Activated CD8-positive, alpha-beta memory T cell treated with anti-CD3 and anti-CD28 coated beads, Interleukin-2, amount 50 U/mL, for 1 hour (primary cell): ENCODE measurements around the gene TBC1D13.
A peak's percentile ranks its signal among the peaks of the same experiment; 100 is the strongest.
"Not testable (repeated sequence)": the region's sequence is repeated elsewhere in the genome, so short reads cannot be mapped to it uniquely, and the experiment has no call there.

Source experiments
- DNase-seq: peaks from one replicate; pipeline ENCODE4 v3.0.0-alpha.2; 2020; ENCODE audit errors: extremely low read depth

Gene TBC1D13, protein sequence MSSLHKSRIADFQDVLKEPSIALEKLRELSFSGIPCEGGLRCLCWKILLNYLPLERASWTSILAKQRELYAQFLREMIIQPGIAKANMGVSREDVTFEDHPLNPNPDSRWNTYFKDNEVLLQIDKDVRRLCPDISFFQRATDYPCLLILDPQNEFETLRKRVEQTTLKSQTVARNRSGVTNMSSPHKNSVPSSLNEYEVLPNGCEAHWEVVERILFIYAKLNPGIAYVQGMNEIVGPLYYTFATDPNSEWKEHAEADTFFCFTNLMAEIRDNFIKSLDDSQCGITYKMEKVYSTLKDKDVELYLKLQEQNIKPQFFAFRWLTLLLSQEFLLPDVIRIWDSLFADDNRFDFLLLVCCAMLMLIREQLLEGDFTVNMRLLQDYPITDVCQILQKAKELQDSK

DNA sequence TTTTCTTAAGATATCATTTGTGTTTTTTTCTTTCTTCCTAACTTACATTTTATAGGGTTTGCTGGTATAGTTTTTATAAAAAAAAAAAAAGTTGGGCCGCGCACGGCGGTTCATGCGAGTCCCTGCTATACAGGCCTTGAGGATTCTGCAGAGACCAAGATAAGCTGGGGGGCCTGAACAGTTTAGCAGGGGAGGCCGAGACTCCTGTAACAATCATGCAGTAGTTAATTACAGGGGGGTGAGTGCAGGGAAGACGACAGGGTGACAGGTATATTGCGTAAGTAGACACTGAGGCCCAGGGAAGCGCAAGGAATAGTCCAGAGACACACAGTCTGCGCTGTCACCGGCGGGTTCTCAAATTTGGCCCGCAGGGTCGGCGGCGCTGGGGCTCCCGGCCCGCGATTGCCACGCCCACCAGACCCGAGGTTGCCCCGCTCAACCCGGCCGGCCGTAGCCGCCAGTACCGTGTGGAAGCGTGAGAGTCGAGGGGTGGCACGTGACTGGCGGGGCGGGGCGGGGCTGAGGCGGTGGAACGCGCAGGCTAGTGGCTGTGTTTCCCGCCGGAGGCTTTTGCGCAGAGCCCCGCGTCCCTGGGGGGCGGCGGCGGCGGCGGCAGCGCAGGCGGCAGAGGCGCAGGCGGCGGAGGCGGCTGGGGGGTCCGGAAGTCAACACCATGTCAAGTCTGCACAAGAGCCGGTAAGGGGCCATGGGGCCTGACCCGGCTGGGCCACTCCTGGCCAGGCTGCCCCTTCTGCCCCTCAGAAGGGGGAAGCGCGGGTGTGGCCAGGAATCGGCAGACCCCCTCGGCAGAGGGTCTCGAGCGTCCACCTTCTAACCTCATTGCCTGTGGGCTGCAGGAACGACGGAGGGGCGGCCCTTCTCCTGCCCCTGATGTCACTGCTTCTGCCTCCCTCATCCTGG lies at the start of gene TBC1D13:
TSS of gene TBC1D13 (plus strand) at position 573 of the 921 bp plus-strand sequence. CDS start at position 674, 101 bp downstream.
- DNase-seq = peak; percentile 76

DNA sequence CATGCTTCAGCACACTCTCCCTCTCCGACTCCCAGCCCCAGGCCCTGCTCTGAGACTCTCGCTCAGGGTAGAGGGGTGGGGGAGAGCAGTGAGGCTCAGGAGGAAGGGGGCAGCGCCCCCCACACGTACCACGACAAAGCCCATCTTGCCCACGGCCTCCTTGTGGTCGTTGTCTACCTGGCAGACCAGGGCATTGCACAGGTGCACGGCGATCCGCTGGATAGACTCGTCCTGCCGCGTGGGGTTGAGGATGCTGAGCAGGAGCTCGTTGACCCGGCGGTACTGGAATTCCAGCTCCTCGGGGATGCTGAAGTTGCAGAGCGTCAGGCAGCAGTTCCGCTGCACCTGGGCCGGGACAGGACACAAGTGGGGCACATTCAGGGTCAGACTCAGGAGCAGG lies 44.7 kb upstream of the TBC1D13 start:
- no peak for DNase-seq

DNA sequence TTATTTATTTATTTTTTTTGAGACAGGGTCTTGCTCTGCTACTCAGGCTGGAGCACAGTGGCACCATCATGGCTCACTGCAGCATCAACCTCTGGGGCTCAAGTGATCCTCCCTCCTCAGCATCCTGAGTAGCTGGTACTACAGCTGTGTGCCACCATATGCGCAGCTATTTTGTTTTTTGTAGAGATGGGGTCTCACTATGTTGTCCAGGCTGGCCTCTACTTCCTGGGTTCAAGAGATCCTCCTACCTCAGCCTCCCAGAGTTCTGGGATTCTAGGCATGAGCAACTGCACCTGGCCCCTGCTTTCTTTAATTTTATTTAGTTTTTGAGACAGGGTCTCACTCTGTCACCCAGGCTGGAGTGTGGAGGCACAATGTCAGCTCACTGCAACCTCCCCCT lies 43.6 kb upstream of the TBC1D13 start:
- DNase-seq = no peak

DNA sequence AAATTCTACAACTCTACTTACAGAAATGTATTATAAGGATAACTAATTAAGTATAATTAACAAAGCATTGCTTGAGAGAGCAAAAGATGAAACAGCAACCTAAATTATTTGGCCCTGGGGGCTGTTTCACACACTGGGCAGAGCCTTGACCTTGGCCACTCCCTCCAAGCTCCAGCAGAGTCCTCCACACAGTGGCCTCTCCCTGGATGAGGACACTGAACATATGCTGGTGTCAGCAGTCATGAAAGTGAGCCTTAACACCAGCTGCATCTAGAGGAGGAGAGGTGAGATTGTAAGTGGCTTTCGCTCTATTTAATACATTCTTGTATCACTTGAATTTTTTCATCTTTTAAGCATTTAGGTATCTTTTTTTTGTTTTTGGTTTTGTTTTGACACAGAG lies 39.8 kb upstream of the TBC1D13 start:
- DNase-seq = no peak

DNA sequence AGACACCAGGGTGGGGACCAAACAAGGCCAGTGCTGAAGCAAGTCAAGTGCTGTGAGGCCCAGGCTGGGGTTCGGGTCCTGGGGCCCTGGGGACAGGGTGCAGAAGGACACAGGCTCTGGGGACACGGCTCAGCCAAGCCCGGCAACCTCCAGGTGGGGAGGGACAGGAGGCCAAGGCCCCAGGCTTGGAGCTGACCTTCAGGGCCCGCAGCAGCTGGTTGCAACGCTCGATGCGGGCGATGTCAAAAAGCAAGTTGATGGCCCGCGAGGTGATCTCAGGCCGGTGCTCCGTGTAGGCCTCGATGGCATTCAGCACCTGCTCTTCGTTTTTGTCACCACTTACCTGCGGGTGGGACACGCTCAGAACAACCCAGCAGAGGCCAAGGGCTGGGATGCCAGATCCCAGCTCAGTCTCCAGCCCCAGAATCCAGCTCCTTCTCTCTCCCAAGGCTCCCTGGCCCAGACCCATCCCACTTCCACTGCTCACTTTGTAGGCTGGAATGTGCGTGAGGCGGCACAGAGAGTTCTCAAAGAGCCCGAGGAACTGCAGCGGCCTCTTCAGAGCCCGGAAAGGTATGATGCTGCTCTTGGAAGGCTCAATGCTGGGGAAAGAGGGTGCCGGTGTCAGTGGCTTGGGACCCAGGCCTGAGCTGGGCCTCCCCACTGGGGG lies 36.0 kb upstream of the TBC1D13 start:
- DNase-seq = no peak

DNA sequence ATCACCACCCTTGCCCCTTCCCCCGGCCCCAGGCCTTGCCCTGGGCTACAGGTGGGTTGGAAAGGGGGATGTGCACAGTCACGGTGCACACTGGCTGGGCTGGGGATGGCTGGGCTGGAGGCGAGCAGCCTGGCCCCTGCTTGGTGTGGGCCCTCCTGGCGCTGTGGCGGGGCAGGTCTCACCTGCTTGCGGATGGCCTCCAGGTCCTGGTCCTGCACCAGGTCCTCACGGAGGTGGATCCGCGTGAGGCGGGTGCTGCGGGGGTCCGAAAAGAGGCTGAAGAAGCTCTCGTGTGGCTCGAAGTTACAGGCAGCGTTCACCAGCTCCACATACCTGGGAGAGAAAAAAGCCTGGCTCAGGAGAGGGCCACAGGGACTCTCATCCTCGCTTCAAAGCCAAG lies 33.4 kb upstream of the TBC1D13 start:
- DNase-seq = no peak

DNA sequence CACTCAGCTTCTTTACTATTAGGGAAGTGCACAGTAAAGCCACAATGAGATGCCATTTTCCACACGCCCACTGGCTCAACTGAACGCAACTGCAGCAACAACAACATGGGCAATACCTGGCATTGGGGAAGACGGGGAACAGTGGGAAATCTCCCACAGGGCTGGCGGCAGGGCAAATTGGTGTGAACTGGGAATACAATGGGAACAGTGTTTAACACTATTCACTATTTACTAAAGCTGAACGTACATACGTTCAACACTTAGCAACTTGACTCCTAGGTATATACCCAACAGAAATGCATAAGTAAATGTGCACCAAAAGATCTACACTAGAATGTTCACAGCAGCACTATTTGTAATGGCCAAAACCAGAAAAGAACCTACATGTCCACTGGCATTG lies 29.5 kb upstream of the TBC1D13 start:
- no peak for DNase-seq

DNA sequence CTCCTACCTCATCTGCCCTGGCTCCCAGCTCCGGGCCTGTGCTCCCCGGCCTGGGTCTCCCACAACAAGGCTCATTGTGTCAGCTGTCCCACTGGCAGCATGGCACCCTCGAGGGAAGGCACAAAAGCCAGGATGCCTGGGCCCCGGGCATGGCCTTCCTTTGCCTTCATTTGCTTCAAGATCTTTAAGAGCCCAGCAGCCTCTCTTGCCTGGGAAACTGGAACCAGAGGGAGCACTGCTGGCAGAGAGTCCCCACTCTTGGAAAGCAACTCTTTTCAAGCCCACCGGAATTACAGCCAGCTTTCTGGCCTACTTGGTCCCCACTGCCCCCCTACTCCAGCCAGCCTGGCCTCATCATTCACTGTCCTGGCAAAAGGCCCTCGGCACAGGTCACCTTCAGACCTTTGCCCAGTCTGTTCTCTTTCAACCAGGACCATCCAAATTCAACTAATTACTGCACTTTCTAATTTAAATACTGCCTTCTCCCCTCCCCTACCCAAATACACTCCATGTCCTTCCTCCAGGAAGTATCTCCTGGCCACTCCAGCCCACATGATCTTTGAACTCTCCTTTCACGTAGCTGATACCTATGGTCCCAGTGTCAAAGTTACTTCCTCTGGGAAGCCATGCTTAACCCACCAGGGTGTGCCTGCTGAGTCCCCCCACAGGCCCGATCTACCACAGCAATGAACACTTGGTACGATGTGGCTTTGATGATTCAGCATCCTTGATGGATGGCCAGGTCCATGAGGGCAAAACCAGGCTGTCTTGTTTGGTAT lies 24.2 kb upstream of the TBC1D13 start:
- DNase-seq = no peak

DNA sequence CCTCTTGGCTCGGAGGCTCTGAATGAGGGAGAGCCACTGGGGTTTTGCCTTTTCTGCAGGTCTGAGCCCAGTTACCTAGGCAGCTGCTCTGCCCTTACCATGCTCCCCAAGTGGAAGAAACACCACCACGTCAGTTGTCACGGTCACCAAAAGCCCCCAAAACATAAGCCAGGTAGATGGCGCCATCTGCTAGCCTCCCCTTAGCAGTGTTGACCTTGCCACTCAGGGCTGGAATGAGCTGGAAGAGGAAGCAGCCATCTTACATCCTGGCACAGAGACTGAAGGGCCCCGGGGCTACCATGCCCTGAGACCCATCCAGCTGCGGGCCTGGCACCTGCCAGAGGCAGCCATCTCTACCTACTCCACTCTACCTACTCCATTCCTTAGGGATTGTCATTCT lies 22.7 kb upstream of the TBC1D13 start:
- DNase-seq = no peak

DNA sequence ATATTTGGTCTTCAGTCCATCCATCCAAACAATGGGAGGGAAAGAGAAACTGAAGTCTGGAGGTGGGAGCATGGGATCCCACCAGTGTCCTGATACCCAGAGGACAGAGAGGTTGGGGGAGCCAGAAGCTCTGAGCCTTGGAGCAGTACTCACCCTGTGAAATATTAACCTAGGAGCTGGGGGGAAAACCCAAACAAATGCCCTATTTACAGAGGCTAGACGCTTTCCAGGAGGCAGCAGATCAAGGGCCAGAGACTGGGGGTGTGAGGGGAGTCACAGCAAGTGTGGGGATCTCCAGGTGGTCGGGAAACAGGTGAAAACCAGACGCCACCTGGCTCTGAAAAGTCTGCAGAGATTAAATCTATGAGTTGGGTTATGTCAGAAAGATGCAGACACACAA lies 21.6 kb upstream of the TBC1D13 start:
- DNase-seq = no peak

DNA sequence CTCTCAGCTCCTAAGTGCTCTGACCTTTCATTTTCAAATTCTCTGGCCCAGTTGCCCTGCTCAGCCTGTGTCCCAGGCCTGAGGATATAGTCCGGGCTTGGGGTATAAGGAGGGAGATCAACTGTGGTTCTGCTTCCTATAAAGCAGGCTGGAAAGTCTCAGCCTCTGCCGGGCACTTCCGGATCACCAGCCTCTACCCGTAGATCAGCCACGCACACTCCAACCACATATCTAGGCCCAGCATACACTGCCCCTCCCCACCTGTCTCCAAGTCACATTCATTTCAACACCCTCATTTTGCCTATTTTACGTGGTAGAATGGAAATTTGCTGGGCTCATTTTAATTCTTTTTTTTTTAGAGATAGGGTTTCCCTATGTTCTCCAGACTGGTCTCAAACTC lies 18.4 kb upstream of the TBC1D13 start:
- DNase-seq = no peak

DNA sequence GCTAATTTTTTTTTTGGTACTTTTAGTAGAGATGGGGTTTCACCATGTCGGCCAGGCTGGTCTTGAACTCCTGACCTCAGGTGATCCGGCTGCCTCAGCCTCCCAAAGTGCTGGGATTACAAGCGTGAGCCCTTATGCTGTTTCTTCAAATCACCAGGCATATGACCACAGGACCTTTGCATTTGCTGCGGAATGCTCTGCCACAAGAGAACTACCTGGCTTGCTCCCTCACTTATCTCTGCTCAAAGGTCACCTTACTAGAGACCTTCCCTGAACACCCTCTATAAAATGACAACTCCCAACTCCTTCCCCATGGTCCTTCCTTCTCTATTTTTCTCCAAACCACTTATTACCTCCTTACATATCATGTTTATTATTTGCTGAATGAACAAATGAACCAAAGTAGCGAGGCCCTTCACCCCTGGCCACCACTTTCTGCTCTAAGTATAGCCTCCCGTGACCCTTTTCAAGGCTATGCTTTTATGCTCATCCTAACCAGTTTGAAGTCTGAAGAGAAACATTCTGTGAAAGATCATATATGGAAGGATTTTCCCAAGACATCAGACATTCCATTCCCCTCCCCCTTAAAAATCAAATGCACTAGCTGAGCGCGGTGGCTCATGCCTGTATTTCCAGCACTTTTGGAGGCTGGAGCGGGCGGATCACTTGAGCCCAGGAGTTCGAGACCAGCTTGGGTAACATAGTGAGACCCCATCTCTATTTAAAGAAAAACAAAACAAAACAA lies 16.6 kb upstream of the TBC1D13 start:
- no peak for DNase-seq

DNA sequence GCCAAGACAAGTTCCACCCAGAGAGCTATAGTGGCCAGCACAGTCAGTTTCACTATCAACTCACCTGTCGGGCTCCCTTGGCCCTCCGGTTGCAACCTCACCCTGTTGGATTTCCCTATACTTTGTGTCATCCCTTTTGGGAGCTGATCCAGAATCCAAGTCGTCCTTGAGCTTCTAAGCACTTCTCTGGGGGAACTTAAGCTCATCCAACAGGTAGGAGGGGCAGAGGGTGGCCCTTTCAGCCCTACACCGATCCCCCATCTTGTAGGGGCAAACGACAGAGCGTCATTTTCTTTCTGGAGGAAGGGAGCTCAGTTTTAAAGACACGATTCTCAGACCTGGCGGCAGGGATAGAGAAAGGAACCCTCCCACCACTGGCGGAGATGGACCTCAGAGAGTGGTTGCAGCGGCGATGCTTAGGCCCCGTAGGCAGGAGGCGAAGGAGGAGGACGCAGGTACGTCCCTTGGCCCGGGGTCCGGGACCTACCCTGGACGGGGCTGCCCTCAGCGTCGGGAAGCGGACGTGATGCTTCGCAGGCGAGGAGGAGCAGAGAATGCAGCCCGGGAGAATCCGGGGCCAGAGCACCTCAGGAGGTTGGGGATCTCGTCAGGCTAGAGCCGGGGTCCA lies 15.8 kb upstream of the TBC1D13 start:
- no peak for DNase-seq

DNA sequence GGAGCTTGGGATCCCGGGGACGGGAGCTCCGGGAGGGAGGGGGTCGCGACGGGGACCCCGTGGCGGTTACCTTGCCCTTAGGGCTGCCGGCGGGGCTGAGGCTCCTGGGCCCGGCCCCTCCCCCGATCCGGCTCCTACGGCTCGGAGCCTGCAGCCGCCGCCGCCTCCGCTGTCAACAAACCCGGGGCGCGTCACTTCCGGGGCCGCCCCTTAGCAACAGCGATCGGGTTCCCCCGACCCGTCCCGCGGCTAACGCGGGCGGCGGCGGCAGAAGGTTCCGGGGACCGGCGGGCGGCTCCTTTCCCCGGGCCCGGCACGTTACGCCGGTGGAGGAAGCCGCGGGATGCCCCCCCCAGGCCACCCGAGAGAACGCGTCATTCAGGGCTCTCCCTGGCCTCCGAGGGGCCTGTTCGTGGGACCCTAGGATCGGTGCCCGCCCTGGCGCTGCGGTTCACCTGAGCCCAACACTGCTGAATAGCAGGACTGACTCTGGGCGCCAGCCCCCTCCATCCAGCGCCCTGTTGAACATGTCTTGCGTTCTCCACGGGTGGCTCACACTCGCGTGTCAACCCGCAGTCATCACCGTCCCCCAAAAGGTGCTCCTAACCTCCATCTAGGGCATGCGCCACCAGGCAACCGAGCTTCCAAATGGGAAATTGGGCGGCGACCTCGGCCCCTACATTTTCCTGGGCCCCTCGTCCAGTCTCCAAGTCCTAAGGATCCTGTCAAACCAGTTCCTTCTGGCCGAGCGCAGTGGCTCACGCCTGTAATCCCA lies 15.1 kb upstream of the TBC1D13 start, which contains the start of gene ZER1:
TSS of gene ZER1 (minus strand) at position 183 of the 775 bp plus-strand sequence. CDS start 16,362 bp downstream, outside the sequence.
- peak; percentile 75 for DNase-seq

DNA sequence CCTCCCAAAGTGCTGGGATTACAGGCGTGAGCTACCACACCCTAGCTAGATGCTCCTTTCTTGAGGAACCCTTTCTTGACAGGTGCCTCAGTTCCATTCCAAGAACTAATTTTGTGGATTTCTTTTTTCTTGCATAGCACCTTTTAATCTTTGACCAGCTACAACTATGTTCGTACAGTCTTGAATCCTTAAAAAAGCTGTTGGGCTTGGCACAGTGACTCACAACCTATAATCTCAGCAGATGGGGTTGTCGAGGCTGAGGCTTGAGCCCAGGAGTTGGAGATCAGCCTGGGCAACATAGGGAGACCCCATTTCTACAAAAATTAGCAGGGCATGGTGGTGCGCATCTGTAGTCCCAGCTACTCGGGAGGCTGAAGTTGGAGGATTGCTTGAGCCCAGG lies 14.0 kb upstream of the TBC1D13 start:
- no peak for DNase-seq

DNA sequence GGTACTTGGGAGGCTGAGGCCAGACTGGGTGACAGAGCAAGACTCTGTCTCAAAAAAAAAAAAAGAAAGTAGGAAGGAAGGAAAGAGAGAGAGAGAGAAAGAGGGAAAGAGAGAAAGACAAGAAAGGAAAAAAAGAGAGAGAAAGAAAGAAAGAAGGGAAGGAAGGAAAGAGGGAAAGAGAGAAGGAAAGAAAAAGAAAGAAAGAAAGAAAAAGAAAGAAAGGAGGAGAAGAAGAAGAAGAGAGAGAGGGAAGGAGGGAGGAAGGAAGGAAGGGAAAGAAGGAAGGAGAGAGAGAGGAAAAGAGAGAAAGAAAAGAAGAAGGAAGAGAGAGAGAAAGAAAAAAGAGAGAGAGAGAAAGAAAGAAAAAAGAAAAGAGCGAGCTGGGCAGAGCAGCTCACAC lies 12.2 kb upstream of the TBC1D13 start:
- no peak for DNase-seq

DNA sequence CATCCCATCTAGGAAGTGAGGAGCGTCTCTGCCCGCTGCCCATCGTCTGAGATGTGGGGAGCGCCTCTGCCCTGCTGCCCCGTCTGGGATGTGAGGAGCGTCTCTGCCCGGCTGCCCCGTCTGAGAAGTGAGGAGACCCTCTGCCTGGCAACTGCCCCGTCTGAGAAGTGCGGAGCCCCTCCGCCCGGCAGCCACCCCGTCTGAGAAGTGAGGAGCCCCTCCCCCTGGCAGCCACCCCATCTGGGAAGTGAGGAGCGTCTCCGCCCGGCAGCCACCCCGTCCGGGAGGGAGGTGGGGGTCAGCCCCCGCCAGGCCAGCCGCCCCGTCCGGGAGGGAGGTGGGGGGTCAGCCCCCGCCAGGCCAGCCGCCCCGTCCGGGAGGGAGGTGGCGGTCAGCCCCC lies 7.0 kb upstream of the TBC1D13 start:
- DNase-seq = not testable (repeated sequence)

DNA sequence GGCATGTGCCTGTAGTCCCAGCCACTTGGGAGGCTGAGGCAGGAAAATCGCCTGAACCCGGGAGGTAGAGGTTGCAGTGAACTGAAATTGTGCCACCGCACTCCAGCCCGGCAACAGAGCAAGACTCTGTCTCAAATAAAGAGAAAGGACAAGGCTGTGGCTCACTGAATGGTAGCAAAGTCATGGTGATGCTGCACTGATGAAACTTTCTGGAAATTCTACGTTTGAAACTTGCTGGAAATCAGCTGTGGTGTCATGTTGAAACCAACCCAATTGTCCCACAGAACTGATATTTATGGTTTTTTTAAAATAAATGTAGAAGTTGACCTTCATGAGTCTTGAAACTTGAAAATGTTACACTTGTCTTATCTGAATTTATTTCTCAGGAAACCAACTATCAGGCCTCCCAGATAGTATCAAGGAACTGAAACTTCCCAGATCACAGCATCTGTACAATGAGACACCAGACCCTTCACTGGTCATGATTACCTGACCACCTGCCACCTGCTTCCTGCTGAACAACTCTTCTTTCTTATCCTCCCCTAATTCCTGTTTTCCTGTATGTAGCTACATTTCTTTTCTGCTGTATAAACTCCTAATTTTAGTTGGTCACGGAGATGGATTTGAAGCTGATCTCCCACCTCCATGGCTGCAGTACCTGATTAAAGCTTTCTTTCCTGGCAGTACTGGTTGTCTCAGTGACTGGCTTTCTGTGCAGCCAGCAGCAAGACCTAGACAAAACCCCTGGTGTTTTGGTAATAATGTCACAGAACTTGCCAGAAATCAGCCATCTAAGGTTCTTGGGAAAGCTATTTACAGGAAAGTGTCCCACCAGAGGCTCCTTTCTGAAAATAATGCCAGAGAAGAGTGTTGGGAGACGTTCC lies 5.6 kb upstream of the TBC1D13 start:
- DNase-seq = no peak
